Neuronal stem cell (in vitro differentiated cells): ENCODE data around the gene PERCC1. TPM values are rescaled to one million over a fixed set of nuclear protein-coding genes. Genes with fewer than 3 reads are reported as not detected.
A peak's percentile ranks its signal among the peaks of the same experiment; 100 is the strongest.

Source experiments
- DNase-seq: peaks from one replicate; pipeline ENCODE4 v3.0.0-alpha.2; 2013; ENCODE audit warnings: low spot score
- H2AFZ ChIP-seq: one replicate; pipeline ENCODE4 v1.6.1; 2013; ENCODE audit warnings: mild to moderate bottlenecking, low read length, inconsistent platforms
- H2AK5ac ChIP-seq: 2 replicates; pipeline ENCODE4 v1.6.1; 2013; ENCODE audit warnings: low read depth, mild to moderate bottlenecking, inconsistent platforms, low read length, moderate library complexity, mixed read lengths
- H2BK120ac ChIP-seq: 2 replicates; pipeline ENCODE4 v1.6.1; 2013; ENCODE audit warnings: low read depth, mild to moderate bottlenecking, inconsistent platforms, low read length, moderate library complexity, mixed read lengths
- H2BK12ac ChIP-seq: one replicate; pipeline ENCODE4 v1.6.1; 2013; ENCODE audit warnings: low read length, inconsistent platforms
- H2BK15ac ChIP-seq: 2 replicates; pipeline ENCODE4 v1.6.1; 2013; ENCODE audit warnings: mild to moderate bottlenecking, low read length, inconsistent platforms, mixed read lengths
- H2BK5ac ChIP-seq: one replicate; pipeline ENCODE4 v1.6.1; 2013; ENCODE audit warnings: inconsistent platforms, mild to moderate bottlenecking, low read length, moderate library complexity
- H3K14ac ChIP-seq: one replicate; pipeline ENCODE4 v1.6.1; 2013; ENCODE audit warnings: low read length, inconsistent platforms
- H3K18ac ChIP-seq: 2 replicates; pipeline ENCODE4 v1.6.1; 2013; ENCODE audit warnings: low read length, inconsistent platforms
- H3K23ac ChIP-seq: 2 replicates; pipeline ENCODE4 v1.6.1; 2013; ENCODE audit warnings: low read depth, mild to moderate bottlenecking, mixed read lengths, low read length, inconsistent platforms; ENCODE audit not compliant: poor library complexity
- H3K27ac ChIP-seq: replicated peaks from 3 replicates; pipeline ENCODE4 v1.5.1; 2013; ENCODE audit warnings: low read length, inconsistent platforms
- H3K27me3 ChIP-seq, 3 experiments: 2 replicates each; pipeline ENCODE4 v1.6.1; 2013; ENCODE audit warnings: low read length in 3 of 3, mild to moderate bottlenecking in 2 of 3, inconsistent platforms in 1 of 3, low read depth in 1 of 3, mixed read lengths in 1 of 3, moderate library complexity in 1 of 3; ENCODE audit not compliant: control insufficient read depth in 3 of 3, insufficient read depth in 3 of 3
- H3K36me3 ChIP-seq, 2 donors: replicated peaks in 1 of 2; 2 replicates each; pipeline ENCODE4 v1.6.1; 2013; ENCODE audit warnings: low read length in 2 of 2; ENCODE audit not compliant: control insufficient read depth in 2 of 2, insufficient read depth in 2 of 2
- H3K4ac ChIP-seq: 2 replicates; pipeline ENCODE4 v1.6.1; 2013; ENCODE audit warnings: inconsistent platforms, mild to moderate bottlenecking, low read length, moderate library complexity
- H3K4me1 ChIP-seq, 2 donors: 1 replicate in 1 of 2; 2 replicates in 1 of 2; pipeline ENCODE4 v1.6.1; 2013; ENCODE audit warnings: low read length in 2 of 2, low read depth in 1 of 2; ENCODE audit not compliant: control insufficient read depth in 2 of 2, insufficient read depth in 1 of 2
- H3K4me2 ChIP-seq: one replicate; pipeline ENCODE4 v1.6.1; 2013; ENCODE audit warnings: mild to moderate bottlenecking, low read length, inconsistent platforms; ENCODE audit not compliant: insufficient read depth, poor library complexity, severe bottlenecking
- H3K4me3 ChIP-seq, 2 donors: 2 replicates each; pipeline ENCODE4 v1.5.1; 2013; ENCODE audit warnings: low read length in 2 of 2, mild to moderate bottlenecking in 2 of 2, inconsistent platforms in 1 of 2, moderate library complexity in 1 of 2
- H3K79me1 ChIP-seq: one replicate; pipeline ENCODE4 v1.6.1; 2013; ENCODE audit warnings: low read depth, mild to moderate bottlenecking, inconsistent platforms, low read length, moderate library complexity
- H3K9ac ChIP-seq: one replicate; pipeline ENCODE4 v1.6.1; 2013; ENCODE audit warnings: mild to moderate bottlenecking, low read depth, low read length, inconsistent platforms; ENCODE audit not compliant: poor library complexity
- H3K9me3 ChIP-seq, 2 donors: replicated peaks in 1 of 2; 2 replicates each; pipeline versions ENCODE3 to v1.6.1; 2013; ENCODE audit warnings: low read length in 2 of 2, mild to moderate bottlenecking in 2 of 2, inconsistent platforms in 1 of 2, low read depth in 1 of 2, mixed read lengths in 1 of 2, moderate library complexity in 1 of 2; ENCODE audit not compliant: control insufficient read depth in 2 of 2, insufficient read depth in 1 of 2
- H4K8ac ChIP-seq: one replicate; pipeline ENCODE4 v1.6.1; 2013; ENCODE audit warnings: low read depth, mild to moderate bottlenecking, inconsistent platforms, low read length, moderate library complexity
- H4K91ac ChIP-seq: one replicate; pipeline ENCODE4 v1.6.1; 2013; ENCODE audit warnings: low read length, low read depth, mild to moderate bottlenecking, inconsistent platforms; ENCODE audit not compliant: poor library complexity
- WGBS, 2 donors: extraction: QIAGEN DNeasy Blood & Tissue Kit; methylation state at CpG; one replicate each; pipeline ENCODE4 v1.1.7; 2013; ENCODE audit warnings: missing lambda C conversion rate in 2 of 2, mixed read lengths in 1 of 2; ENCODE audit not compliant: insufficient read length in 2 of 2, insufficient replicate concordance in 1 of 2; ENCODE audit errors: extremely low coverage in 2 of 2; 5-methylcytosine and 5-hydroxymethylcytosine counted together
- polyA plus RNA-seq, 2 experiments: library from polyadenylated mRNA; stranded (reverse); fragments of 200-250 nt; gene quantifications; one replicate each; pipeline ENCODE4 v1.2.3, GENCODE V29; 2013

Gene PERCC1
- not detected for polyA plus RNA-seq (2013, experiment 1 of 2)
- not detected for polyA plus RNA-seq (2013, experiment 2 of 2)

- H3K4me1 ChIP-seq, result peaks cover 0 to 22% of the 10 kb centered on the region in 2 donors
- peak within 1 kb of the TSS; percentile 18 for H3K4me2 ChIP-seq
- H3K23ac ChIP-seq, result no peak within 1 kb of the TSS
- peak within 1 kb of the TSS; percentile 47 for H2BK120ac ChIP-seq
- H4K8ac ChIP-seq, result peak within 1 kb of the TSS; percentile 43
- peak within 1 kb of the TSS; percentile 90 for H2AFZ ChIP-seq
- peak within 1 kb of the TSS; percentile 76 for H3K18ac ChIP-seq
- H3K36me3 ChIP-seq, result no peaks in the 10 kb centered on the region
- peak within 1 kb of the TSS; percentile 79 for H2BK15ac ChIP-seq
- no peak within 1 kb of the TSS for H3K27ac ChIP-seq
- H3K27me3 ChIP-seq, result no peaks in the 10 kb centered on the region
- H3K4ac ChIP-seq, result no peak within 1 kb of the TSS
- DNase-seq, result no peak
- no peaks in the 10 kb centered on the region for H3K9me3 ChIP-seq
- peaks cover 3% of the 10 kb centered on the region for H3K79me1 ChIP-seq
- peak within 1 kb of the TSS; percentile 96 for H2AK5ac ChIP-seq
- no peak within 1 kb of the TSS for H3K4me3 ChIP-seq
- H4K91ac ChIP-seq, result no peak within 1 kb of the TSS
- WGBS, 2 donors, result no CpG with 5 or more reads among the region's 35 CpGs
- peak within 1 kb of the TSS; percentile 53 for H2BK5ac ChIP-seq
- peak within 1 kb of the TSS; percentile 73 for H2BK12ac ChIP-seq
- peak within 1 kb of the TSS; percentile 56 for H3K14ac ChIP-seq
- peak within 1 kb of the TSS; percentile 60 for H3K9ac ChIP-seq
Observed at GRCh38 chr16:1430759-1431496, at the start of gene PERCC1. PERCC1 (plus strand) TSS chr16:1431078; CDS start chr16:1432594, 1,516 bp downstream.

GRCh38 chr16:1381612-1382406 is 49.1 kb upstream of the PERCC1 start:
- Histone ChIP-seq H3K79me1 (peaks cover 14% of the 10 kb centered on the region), H4K8ac (no peak overlapping the region), H2BK12ac (no peak overlapping the region), H2AFZ (no peak overlapping the region), H3K27me3 (no peaks in the 10 kb centered on the region), H4K91ac (no peak overlapping the region), H3K14ac (no peak overlapping the region), H2BK5ac (no peak overlapping the region), H3K4me2 (no peak overlapping the region), H3K23ac (no peak overlapping the region), H3K9ac (no peak overlapping the region), H2BK15ac (no peak overlapping the region), H3K4ac (no peak overlapping the region), H3K9me3 (no peaks in the 10 kb centered on the region), H3K18ac (no peak overlapping the region), H3K36me3 (peaks cover 0 to 4% of the 10 kb centered on the region in 2 donors), H3K27ac (no peak overlapping the region), H2BK120ac (no peak overlapping the region), H3K4me1 (peaks cover 2 to 14% of the 10 kb centered on the region in 2 donors), H3K4me3 (no peak overlapping the region), H2AK5ac (no peak overlapping the region)
- no peak for DNase-seq
- WGBS, 2 donors, result no CpG with 5 or more reads among the region's 9 CpGs

GRCh38 chr16:1383556-1383955 is 47.3 kb upstream of the PERCC1 start:
- no peaks in the 10 kb centered on the region for H3K27me3 ChIP-seq
- no peak overlapping the region for H3K27ac ChIP-seq
- no peak overlapping the region for H3K4ac ChIP-seq
- WGBS, 2 donors, result no CpG with 5 or more reads among the region's 18 CpGs
- H2AFZ ChIP-seq, result no peak overlapping the region
- no peak overlapping the region for H3K4me3 ChIP-seq
- no peak overlapping the region for H3K23ac ChIP-seq
- H2BK12ac ChIP-seq, result no peak overlapping the region
- H2BK5ac ChIP-seq, result no peak overlapping the region
- H3K4me1 ChIP-seq, result peaks cover 2 to 8% of the 10 kb centered on the region in 2 donors
- peaks cover 9% of the 10 kb centered on the region for H3K79me1 ChIP-seq
- H2AK5ac ChIP-seq, result no peak overlapping the region
- H4K8ac ChIP-seq, result no peak overlapping the region
- H3K18ac ChIP-seq, result no peak overlapping the region
- no peak overlapping the region for H3K14ac ChIP-seq
- peak overlapping the region; percentile 44 for H3K9ac ChIP-seq
- H3K9me3 ChIP-seq, result no peaks in the 10 kb centered on the region
- peaks cover 0 to 6% of the 10 kb centered on the region in 2 donors for H3K36me3 ChIP-seq
- no peak overlapping the region for H2BK120ac ChIP-seq
- DNase-seq, result no peak
- no peak overlapping the region for H2BK15ac ChIP-seq
- no peak overlapping the region for H3K4me2 ChIP-seq
- no peak overlapping the region for H4K91ac ChIP-seq

GRCh38 chr16:1385232-1385631 is 45.6 kb upstream of the PERCC1 start:
- Histone ChIP-seq H3K14ac (no peak overlapping the region), H3K23ac (no peak overlapping the region), H2BK120ac (no peak overlapping the region), H3K4me3 (no peak overlapping the region), H3K4ac (no peak overlapping the region), H2AK5ac (no peak overlapping the region), H3K18ac (no peak overlapping the region), H4K8ac (no peak overlapping the region), H3K4me1 (no peaks in the 10 kb centered on the region), H2BK15ac (no peak overlapping the region), H3K9ac (no peak overlapping the region), H3K27me3 (no peaks in the 10 kb centered on the region), H3K9me3 (no peaks in the 10 kb centered on the region), H2BK5ac (no peak overlapping the region), H3K4me2 (no peak overlapping the region), H4K91ac (no peak overlapping the region), H3K27ac (no peak overlapping the region), H3K36me3 (peaks cover 3 to 9% of the 10 kb centered on the region in 2 donors), H3K79me1 (peaks cover 3% of the 10 kb centered on the region), H2BK12ac (no peak overlapping the region), H2AFZ (no peak overlapping the region)
- no CpG with 5 or more reads among the region's 39 CpGs for WGBS, 2 donors
- DNase-seq, result no peak
